Measurements from ENCODE around the gene CYP3A5.
"Not testable (repeated sequence)": the region's sequence is repeated elsewhere in the genome, so short reads cannot be mapped to it uniquely, and the experiment has no call there.

Gene CYP3A5
- 0 to 4.8 (median 0) reads per million in 17 experiments for total RNA-seq

- DNase-seq, result no peak
These were observed at the start of gene CYP3A5 for GRCh38 chr7:99679400-99680191. Gene CYP3A5, minus strand, starts transcription at chr7:99679996. Its CDS starts 100 bp downstream, at chr7:99679896.

GRCh38 chr7:99728615-99729014 is 48.8 kb upstream of the CYP3A5 start:
- DNase-seq, result no peak

DNA sequence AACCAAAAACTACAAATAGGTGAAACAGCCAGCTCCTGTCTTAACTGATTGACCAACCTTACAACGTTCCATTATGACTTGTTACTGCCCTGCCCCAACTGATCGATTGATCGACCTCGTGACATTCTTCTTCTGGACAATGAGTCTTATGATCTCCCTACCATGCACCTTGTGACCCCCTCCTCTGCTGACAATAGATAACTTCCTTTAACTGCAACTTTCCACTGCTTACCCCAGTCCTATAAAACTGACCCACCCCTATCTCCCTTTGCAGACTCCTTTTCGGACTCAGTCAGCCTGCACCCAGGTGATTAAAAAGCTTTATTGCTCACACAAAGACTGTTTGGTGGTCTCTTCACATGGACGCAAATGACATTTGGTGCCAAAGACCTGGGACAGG is 43.4 kb upstream of the CYP3A5 start:
- DNase-seq, result not testable (repeated sequence)

- no peak for DNase-seq
These were observed 41.2 kb upstream of the CYP3A5 start for GRCh38 chr7:99720800-99721595.

DNA sequence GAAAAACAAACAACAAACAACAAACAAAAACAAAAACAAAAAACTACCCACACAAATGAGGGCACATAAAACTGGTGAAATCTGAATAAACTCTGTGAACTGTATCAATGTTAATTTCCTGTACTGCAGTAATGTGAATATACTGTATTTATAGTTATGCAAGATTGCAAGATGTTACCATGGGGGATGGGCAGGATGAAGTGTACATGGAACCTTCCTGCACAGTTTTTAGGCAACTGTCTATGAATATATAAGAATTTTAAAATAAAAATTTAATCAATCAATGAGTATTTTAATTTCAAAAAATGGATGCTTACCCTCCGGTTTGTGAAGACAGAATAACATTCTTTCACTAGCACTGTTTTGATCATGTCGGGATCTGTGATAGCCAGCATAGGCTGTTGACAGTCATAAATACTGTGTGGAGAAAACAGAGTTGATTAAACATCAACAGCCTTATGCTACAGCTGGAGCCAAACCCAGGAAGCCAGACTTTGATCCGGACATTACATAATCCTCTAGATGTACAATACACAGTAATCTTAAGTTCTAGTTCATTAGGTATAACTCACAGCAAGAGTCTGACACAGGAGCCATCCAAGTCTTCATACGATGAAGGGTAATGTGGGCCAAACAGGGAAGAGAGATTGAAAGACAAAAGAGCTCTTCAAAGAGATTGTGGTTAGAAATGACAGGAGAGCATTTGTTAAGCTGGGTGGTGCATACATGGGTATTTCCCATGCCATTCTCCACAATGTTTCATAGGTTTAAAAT is 40.4 kb upstream of the CYP3A5 start:
- DNase-seq, result no peak

DNA sequence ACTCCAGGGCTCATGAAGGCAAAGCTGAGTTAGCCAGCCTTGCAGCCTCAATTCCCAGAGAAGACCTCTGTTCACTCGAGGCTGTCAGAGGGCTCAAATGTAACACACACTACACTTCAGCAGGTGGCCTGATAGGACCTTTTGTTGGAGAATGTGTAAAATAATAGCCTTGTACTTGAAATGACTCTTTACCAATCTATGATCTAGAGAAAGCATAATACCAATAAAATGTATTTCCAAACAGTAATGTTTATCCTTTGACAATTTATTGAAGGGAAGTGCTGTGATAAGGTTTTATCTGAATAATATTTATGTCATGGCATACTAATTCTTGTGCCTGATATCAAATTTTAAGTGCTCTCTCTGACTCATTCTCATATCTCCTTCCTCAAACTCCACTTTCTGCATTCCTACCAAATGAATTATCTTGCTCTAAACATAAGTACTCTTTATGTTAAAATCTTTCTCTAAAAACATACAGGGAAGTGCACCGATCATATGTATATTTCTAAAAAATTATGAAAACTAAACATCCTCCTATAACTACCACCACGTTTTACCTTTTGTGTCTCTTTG is 34.3 kb upstream of the CYP3A5 start:
- no peak for DNase-seq

GRCh38 chr7:99709838-99710578 is 30.2 kb upstream of the CYP3A5 start:
- no peak for DNase-seq

DNA sequence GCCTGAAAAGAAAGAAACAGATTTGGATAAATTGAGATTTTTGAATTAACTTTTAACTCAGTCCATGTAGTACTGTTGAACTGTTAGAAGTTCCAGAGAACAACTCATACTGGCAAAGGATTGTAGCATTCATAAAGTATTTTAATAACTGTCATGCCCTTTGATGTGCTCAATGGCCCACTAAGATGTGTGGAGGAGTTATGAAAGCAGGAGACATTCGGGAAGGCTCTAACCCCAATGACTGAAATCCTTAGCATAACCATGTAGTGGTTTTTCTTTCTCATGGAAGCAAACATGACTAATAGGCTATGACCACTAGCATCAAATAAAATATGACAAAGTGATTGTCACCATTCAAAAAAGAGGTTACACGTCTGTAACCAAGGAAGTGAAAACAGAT is 29.5 kb upstream of the CYP3A5 start:
- no peak for DNase-seq

DNA sequence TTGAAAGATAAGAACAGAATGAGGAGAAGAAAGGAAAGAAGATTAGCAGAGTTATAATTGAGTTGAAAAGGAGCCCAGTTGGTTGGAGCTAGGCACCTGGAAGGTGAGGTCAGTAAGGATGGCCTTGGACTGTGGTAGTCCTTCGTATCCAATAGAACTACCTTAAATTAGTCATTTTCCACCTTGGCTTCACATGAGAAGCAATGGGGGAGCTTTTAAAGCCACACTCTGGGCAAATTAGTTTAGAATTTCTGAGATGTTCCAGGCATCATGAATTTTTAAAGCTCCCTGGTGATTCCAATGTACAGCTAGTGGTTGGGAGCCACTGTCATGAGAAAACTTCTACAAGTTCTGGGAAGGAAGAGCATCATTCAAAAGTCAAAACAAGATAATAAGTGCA is 27.3 kb upstream of the CYP3A5 start:
- no peak for DNase-seq

DNA sequence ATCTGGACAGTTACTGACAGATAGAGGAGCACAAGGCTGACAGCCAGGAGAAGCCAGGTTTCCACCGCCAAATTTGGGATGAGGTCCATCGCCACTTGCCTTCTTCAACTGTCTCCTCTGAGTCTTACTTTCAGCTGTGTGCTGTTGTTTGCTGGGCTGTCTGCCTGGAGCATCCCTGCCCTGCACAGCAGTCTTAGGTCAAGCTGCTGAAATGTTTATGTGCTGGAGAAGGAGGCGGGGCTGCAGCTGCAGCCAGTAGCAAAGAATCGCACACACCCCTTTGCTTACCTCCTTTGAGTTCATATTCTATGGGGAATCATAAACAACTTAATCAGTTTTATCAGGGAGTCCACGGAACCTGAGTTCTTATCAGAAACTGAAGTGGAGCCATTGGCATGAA is 20.1 kb upstream of the CYP3A5 start:
- DNase-seq, result no peak

GRCh38 chr7:99698867-99699730 is 19.3 kb upstream of the CYP3A5 start:
- not testable (repeated sequence) for DNase-seq

DNA sequence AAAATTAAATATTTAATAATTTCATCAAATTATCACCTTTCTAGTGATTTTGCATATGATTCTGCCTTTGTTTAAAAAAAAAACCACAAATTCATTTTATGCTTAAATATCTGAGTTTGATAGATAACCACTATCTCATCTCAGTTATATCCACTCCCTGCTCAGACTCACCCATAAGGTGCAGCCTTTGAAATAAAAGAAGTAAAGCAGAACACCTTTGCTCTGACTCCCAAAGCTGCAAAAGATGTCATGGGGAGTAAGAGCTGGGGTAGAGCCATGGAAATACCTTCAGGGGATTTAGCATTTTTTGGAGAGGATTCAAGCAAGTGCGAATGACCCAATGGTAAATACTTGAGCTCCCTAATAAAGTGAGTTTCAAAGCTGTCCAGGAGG is 15.1 kb upstream of the CYP3A5 start:
- no peak for DNase-seq

DNA sequence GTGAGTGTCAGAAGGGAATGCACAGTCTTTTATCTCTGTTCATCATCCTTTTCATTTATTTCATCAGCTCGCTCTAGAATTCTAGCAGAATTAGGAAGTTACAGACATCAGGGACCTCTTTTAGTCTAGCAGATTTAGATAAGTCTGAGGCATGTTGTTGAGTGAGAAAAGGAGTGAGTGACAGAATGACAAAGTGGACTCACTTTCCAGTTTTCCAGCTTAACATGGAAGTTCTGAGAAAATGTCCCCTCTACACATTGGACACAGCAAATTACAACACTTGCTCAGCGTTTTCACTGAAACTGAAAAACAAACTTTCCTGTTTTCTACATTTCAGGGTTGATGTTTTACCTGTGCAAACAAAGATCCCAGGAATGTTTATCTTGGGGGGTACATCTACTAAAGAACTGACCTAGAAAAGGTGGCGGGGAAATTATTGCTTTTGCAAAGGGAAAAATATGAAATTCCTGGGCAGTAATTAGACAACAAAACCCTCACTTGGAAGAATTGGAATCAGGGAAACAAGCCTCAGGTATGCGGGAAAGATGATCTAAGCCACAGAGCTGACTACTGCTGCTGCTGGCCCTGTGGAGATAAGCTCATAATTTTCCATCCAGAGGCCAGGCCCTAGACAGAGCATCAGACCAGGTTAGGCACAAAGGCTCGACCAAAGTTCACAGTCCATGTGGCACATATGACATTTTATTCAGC is 14.6 kb upstream of the CYP3A5 start:
- DNase-seq, result no peak

DNA sequence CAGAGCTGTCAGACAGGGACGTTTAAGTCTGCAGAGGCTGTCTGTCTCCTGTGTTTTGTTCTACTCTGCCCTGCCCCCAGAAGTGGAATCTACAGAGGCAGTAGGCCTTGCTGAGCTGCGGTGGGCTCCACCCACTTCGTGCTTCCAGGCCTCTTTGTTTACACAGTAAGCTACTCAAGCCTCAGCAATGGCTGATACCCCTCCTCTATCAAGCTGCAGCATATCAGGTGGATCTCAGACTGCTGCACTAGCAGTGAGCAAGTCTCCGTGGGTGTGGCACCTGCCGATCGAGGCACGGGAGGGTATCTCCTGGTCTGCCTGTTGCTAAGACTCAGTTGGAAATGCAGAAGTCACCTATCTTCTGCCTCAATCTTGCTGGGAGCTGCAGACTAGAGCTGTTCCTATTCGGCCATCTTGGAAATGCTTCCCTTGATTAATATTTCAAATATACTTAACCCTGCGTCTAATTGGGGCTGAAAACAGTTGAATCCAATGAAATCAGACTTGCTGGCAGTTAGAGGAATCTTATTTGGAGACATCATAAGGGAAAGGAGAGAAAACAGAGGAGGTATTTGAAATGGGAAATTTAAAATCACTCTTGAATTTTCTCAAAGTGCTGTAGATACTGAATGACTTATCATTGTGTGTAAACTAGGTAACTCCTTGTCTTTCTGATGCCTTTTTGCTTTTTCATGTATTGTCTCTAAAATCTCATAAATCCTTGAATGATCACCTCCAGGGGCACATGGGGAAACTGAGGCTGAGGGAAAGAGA is 13.8 kb upstream of the CYP3A5 start:
- no peak for DNase-seq

GRCh38 chr7:99693100-99693426 is 13.3 kb upstream of the CYP3A5 start:
- no peak for DNase-seq

DNA sequence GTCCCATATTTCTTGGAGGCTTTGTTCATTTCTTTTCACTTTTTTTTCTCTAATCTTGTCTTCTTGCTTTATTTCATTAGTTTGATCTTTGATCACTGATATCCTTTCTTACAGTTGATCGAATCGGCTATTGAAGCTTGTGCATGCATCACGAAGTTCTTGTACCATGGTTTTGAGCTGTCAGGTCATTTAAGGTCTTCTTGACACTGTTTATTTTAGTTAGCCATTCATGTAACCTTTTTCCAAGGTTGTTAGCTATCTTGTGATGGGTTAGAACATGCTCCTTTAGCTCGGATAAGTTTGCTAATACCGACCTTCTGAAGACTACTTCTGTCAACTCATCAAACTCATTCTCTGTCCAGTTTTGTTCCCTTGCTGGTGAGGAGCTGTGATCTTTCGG is 12.8 kb upstream of the CYP3A5 start:
- DNase-seq, result not testable (repeated sequence)

DNA sequence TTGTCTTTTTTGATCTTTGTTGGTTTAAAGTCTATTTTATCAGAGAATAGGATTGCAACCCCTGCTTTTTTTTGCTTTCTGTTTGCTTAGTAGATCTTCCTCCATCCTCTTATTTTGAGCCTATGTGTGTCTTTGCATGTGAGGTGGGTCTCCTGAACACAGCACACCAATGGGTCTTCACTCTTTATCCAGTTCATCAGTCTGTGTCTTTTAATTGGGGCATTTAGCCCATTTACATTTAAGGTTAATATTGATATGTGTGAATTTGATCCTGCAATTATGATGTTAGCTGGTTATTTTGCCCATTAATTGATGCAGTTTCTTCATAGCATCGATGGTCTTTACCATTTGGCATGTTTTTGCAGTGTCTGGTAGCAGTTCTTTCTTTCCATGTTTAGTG is 11.9 kb upstream of the CYP3A5 start:
- not testable (repeated sequence) for DNase-seq

GRCh38 chr7:99690918-99691317 is 11.1 kb upstream of the CYP3A5 start:
- DNase-seq, result not testable (repeated sequence)

- not testable (repeated sequence) for DNase-seq
These were observed 6.2 kb upstream of the CYP3A5 start for GRCh38 chr7:99685871-99686608.

All from suppressor macrophage (primary cell).